ENCODE data around the gene IGFBP2.

- TF ChIP-seq CTCF (IDR thresholded peaks at IDR 0.05) (no peak), ZFX (IDR thresholded peaks at IDR 0.05; ENCODE audit: borderline replicate concordance) (no peak)
Observed at GRCh38 chr2:216617159-216617815, 15.9 kb upstream of the IGFBP2 start.
